ENCODE measurements around the gene CTNNBIP1. TPM values are rescaled to one million over a fixed set of nuclear protein-coding genes. Genes with fewer than 3 reads are reported as not detected.
"Not testable (repeated sequence)": the region's sequence is repeated elsewhere in the genome, so short reads cannot be mapped to it uniquely, and the experiment has no call there.

Gene CTNNBIP1
- polyA plus RNA-seq, 1 donor (not counting 4 experiments of a cell fraction or from before 2014, with no cell fraction given): 92.3 TPM

DNA sequence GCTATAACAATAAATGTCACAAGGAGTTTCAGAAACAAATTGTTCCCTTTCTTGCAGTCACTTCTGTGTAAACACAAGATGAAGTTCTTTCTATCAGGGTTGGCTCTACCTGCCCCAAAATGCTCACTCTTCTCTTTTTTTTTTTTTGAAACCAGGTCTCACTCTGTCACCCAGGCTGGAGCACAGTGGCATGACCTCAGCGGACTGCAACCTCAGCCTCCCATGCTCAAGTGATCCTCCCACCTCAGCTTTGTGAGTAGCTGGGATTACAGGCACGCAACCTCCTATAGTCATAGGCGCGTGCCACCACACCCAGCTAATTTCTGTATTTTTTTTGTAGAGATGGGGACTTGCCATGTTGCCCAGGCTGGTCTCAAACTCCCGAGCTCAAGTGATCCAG, 10.5 kb upstream of the CTNNBIP1 start:
- no peaks in the 10 kb centered on the region for H3K4me1 ChIP-seq (ENCODE audit: control insufficient read depth, extremely low read depth, insufficient read depth, low read length)
- no peaks in the 10 kb centered on the region for H3K9me1 ChIP-seq (ENCODE audit: control insufficient read depth, extremely low read depth, insufficient read depth, low read length)
- H3K4me2 ChIP-seq (ENCODE audit: control insufficient read depth, extremely low read depth, insufficient read depth, low read depth, low read length): no peak overlapping the region
- no peak overlapping the region for H3K27ac ChIP-seq (ENCODE audit: control insufficient read depth, insufficient read depth, low read length)
- no peaks in the 10 kb centered on the region for H3K79me2 ChIP-seq (ENCODE audit: control insufficient read depth, insufficient read depth, low read length)
- H3K9ac ChIP-seq (ENCODE audit: control insufficient read depth, extremely low read depth, insufficient read depth, low read length): no peak overlapping the region
- FAIRE-seq (no peak), DNase-seq (ENCODE audit: low read depth, low spot score) (no peak)
- H3K9me3 ChIP-seq (ENCODE audit: control insufficient read depth, low read depth, low read length): no peaks in the 10 kb centered on the region
- dilution Hi-C loops (cut with MboI; ENCODE audit: extremely low pct_ligation_motif_present, low sequenced_read_pairs): no loop called here
- H3K4me3 ChIP-seq (ENCODE audit: control insufficient read depth in 2 of 3, extremely low read depth in 1 of 3, insufficient read depth in 2 of 3, low read depth in 1 of 3, low read length in 3 of 3): no peak overlapping the region
- no peak overlapping the region for H2AFZ ChIP-seq (ENCODE audit: control insufficient read depth, low read length)
- no peaks in the 10 kb centered on the region for H3K36me3 ChIP-seq (ENCODE audit: control insufficient read depth in 2 of 2, extremely low read depth in 1 of 2, insufficient read depth in 2 of 2, low read length in 2 of 2)
- no peaks in the 10 kb centered on the region for H3K27me3 ChIP-seq (ENCODE audit: control insufficient read depth, extremely low read depth, insufficient read depth, low read length)
- no peaks in the 10 kb centered on the region for H4K20me1 ChIP-seq (ENCODE audit: control insufficient read depth, extremely low read depth, insufficient read depth, low read length)
- TF ChIP-seq, protein P1, sequence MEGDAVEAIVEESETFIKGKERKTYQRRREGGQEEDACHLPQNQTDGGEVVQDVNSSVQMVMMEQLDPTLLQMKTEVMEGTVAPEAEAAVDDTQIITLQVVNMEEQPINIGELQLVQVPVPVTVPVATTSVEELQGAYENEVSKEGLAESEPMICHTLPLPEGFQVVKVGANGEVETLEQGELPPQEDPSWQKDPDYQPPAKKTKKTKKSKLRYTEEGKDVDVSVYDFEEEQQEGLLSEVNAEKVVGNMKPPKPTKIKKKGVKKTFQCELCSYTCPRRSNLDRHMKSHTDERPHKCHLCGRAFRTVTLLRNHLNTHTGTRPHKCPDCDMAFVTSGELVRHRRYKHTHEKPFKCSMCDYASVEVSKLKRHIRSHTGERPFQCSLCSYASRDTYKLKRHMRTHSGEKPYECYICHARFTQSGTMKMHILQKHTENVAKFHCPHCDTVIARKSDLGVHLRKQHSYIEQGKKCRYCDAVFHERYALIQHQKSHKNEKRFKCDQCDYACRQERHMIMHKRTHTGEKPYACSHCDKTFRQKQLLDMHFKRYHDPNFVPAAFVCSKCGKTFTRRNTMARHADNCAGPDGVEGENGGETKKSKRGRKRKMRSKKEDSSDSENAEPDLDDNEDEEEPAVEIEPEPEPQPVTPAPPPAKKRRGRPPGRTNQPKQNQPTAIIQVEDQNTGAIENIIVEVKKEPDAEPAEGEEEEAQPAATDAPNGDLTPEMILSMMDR (optimal IDR thresholded peaks at IDR 0.05 in 1 of 3, IDR thresholded peaks at IDR 0.05 in 1 of 3, conservative IDR thresholded peaks at IDR 0.05 in 1 of 3; ENCODE audit: extremely low read depth in 1 of 3, insufficient read depth in 2 of 3, low read length in 3 of 3): no peak
- no peak for TF ChIP-seq EZH2 (IDR thresholded peaks at IDR 0.05; ENCODE audit: low read length)

DNA sequence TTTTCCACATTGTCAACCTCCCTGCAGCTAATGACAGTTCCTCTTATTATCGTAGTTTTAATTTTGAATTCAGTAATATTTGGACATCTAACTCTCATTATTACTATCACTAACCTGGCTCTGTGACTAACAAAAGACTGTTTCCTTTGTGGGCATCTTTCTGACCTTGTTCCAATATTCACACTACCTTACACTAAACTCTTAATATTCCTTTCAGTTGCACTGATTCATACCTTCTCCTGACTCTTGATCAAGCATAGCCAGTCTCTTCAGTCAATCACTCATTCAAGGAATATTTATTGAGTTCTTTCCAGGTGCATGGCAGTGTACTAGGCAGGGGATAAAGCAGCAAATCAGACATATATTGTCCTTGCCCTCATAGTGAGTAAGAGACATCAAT, 7.8 kb upstream of the CTNNBIP1 start:
- DNase-seq (ENCODE audit: low read depth, low spot score): no peak
- Histone ChIP-seq H3K9ac (ENCODE audit: control insufficient read depth, extremely low read depth, insufficient read depth, low read length) (no peak overlapping the region), H3K27ac (ENCODE audit: control insufficient read depth, insufficient read depth, low read length) (no peak overlapping the region), H3K4me1 (ENCODE audit: control insufficient read depth, extremely low read depth, insufficient read depth, low read length) (no peaks in the 10 kb centered on the region), H3K4me3 (ENCODE audit: control insufficient read depth in 2 of 3, extremely low read depth in 1 of 3, insufficient read depth in 2 of 3, low read depth in 1 of 3, low read length in 3 of 3) (no peak overlapping the region), H4K20me1 (ENCODE audit: control insufficient read depth, extremely low read depth, insufficient read depth, low read length) (no peaks in the 10 kb centered on the region), H3K36me3 (ENCODE audit: control insufficient read depth in 2 of 2, extremely low read depth in 1 of 2, insufficient read depth in 2 of 2, low read length in 2 of 2) (no peaks in the 10 kb centered on the region), H2AFZ (ENCODE audit: control insufficient read depth, low read length) (no peak overlapping the region), H3K27me3 (ENCODE audit: control insufficient read depth, extremely low read depth, insufficient read depth, low read length) (no peaks in the 10 kb centered on the region), H3K4me2 (ENCODE audit: control insufficient read depth, extremely low read depth, insufficient read depth, low read depth, low read length) (no peak overlapping the region), H3K79me2 (ENCODE audit: control insufficient read depth, insufficient read depth, low read length) (no peaks in the 10 kb centered on the region), H3K9me1 (ENCODE audit: control insufficient read depth, extremely low read depth, insufficient read depth, low read length) (no peaks in the 10 kb centered on the region), H3K9me3 (ENCODE audit: control insufficient read depth, low read depth, low read length) (no peaks in the 10 kb centered on the region)
- no peak for FAIRE-seq
- TF ChIP-seq EZH2 (IDR thresholded peaks at IDR 0.05; ENCODE audit: low read length): no peak
- TF ChIP-seq, protein P1 (optimal IDR thresholded peaks at IDR 0.05 in 1 of 3, IDR thresholded peaks at IDR 0.05 in 1 of 3, conservative IDR thresholded peaks at IDR 0.05 in 1 of 3; ENCODE audit: extremely low read depth in 1 of 3, insufficient read depth in 2 of 3, low read length in 3 of 3): no peak
- dilution Hi-C loops (cut with MboI; ENCODE audit: extremely low pct_ligation_motif_present, low sequenced_read_pairs): no loop called here

DNA sequence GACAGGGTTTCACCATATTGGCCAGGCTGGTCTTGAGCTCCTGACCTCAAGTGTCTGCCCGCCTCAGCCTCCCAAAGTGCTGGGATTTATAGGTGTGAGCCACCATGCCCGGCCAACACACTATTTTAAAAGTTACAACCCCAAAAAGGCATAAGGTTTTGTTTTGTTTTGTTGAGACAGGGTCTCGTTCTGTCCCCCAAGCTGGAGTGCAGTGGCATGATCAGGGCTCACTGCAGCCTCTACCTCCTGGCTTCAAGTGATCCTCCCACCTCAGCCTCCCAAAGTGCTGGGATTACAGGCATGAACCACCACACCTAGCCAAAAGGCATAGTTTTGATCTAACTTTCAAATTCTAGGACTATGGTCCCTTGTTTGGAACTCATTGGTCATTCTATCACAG, 7.4 kb upstream of the CTNNBIP1 start:
- H3K9ac ChIP-seq (ENCODE audit: control insufficient read depth, extremely low read depth, insufficient read depth, low read length); H3K9me3 ChIP-seq (ENCODE audit: control insufficient read depth, low read depth, low read length); H3K4me1 ChIP-seq (ENCODE audit: control insufficient read depth, extremely low read depth, insufficient read depth, low read length); H3K27ac ChIP-seq (ENCODE audit: control insufficient read depth, insufficient read depth, low read length); dilution Hi-C loops (cut with MboI; ENCODE audit: extremely low pct_ligation_motif_present, low sequenced_read_pairs); H3K36me3 ChIP-seq (ENCODE audit: control insufficient read depth in 2 of 2, extremely low read depth in 1 of 2, insufficient read depth in 2 of 2, low read length in 2 of 2); H2AFZ ChIP-seq (ENCODE audit: control insufficient read depth, low read length); DNase-seq (ENCODE audit: low read depth, low spot score); H3K4me3 ChIP-seq (ENCODE audit: control insufficient read depth in 2 of 3, extremely low read depth in 1 of 3, insufficient read depth in 2 of 3, low read depth in 1 of 3, low read length in 3 of 3); H4K20me1 ChIP-seq (ENCODE audit: control insufficient read depth, extremely low read depth, insufficient read depth, low read length); H3K4me2 ChIP-seq (ENCODE audit: control insufficient read depth, extremely low read depth, insufficient read depth, low read depth, low read length); H3K27me3 ChIP-seq (ENCODE audit: control insufficient read depth, extremely low read depth, insufficient read depth, low read length); FAIRE-seq; H3K79me2 ChIP-seq (ENCODE audit: control insufficient read depth, insufficient read depth, low read length); H3K9me1 ChIP-seq (ENCODE audit: control insufficient read depth, extremely low read depth, insufficient read depth, low read length): not testable (repeated sequence)

Data from keratinocyte (primary cell).